Fibroblast of lung (primary cell): Measurements from ENCODE around the gene CSTA. TPM values are rescaled to one million over a fixed set of nuclear protein-coding genes. Genes with fewer than 3 reads are reported as not detected.

Experiments used
- DNase-seq, 2 donors: peaks; one replicate each; pipeline versions ENCODE4 v3.0.0 to v3.0.0-alpha.2; 2010; ENCODE audit warnings: low read depth in 2 of 2
- H2AFZ ChIP-seq: 2 replicates; pipeline ENCODE4 v1.5.1; 2012; ENCODE audit warnings: low read length, control low read depth, inconsistent platforms
- H3K27ac ChIP-seq: 2 replicates; pipeline ENCODE4 v1.5.1; 2011; ENCODE audit warnings: low read length, control low read depth; ENCODE audit not compliant: insufficient read depth
- H3K27me3 ChIP-seq: 2 replicates; pipeline ENCODE4 v1.5.1; 2011; ENCODE audit warnings: mild to moderate bottlenecking, low read length; ENCODE audit not compliant: control insufficient read depth, insufficient read depth
- H3K36me3 ChIP-seq: 2 replicates; pipeline ENCODE4 v1.5.1; 2011; ENCODE audit warnings: low read length; ENCODE audit not compliant: control insufficient read depth, insufficient read depth
- H3K4me1 ChIP-seq: 2 replicates; pipeline ENCODE4 v1.5.1; 2011; ENCODE audit warnings: low read length; ENCODE audit not compliant: control insufficient read depth, insufficient read depth; ENCODE audit errors: extremely low read depth
- H3K4me2 ChIP-seq: 2 replicates; pipeline ENCODE4 v1.5.1; 2011; ENCODE audit warnings: low read length, control low read depth; ENCODE audit not compliant: insufficient read depth; ENCODE audit errors: extremely low read depth
- H3K4me3 ChIP-seq, 4 experiments: fragments of 200-600 bp in 1 of 4; sonication (generic) in 1 of 4; replicated peaks in 1 of 4; 2 replicates each; pipeline ENCODE4 v1.5.1; 2011 to 2016; ENCODE audit warnings: low read length in 4 of 4, low read depth in 3 of 4, mild to moderate bottlenecking in 3 of 4, control low read depth in 2 of 4, inconsistent platforms in 1 of 4, mixed read lengths in 1 of 4; ENCODE audit not compliant: insufficient read depth in 1 of 4; ENCODE audit errors: control extremely low read depth in 1 of 4
- H3K79me2 ChIP-seq: 2 replicates; pipeline ENCODE4 v1.5.1; 2012; ENCODE audit warnings: mild to moderate bottlenecking, low read length, inconsistent platforms; ENCODE audit not compliant: control insufficient read depth, insufficient read depth
- H3K9ac ChIP-seq: 2 replicates; pipeline ENCODE4 v1.5.1; 2011; ENCODE audit warnings: mild to moderate bottlenecking, low read length, control low read depth; ENCODE audit not compliant: insufficient read depth
- H3K9me3 ChIP-seq: 2 replicates; pipeline ENCODE4 v1.5.1; 2012; ENCODE audit warnings: low read depth, low read length; ENCODE audit not compliant: control insufficient read depth, insufficient read depth
- H4K20me1 ChIP-seq: 2 replicates; pipeline ENCODE4 v1.5.1; 2011; ENCODE audit warnings: low read length; ENCODE audit not compliant: control insufficient read depth, insufficient read depth; ENCODE audit errors: extremely low read depth
- EZH2 ChIP-seq: IDR thresholded peaks from 2 replicates; pipeline ENCODE4 v1.5.1; 2012; ENCODE audit warnings: low read length, control low read depth, mild to moderate bottlenecking; ENCODE audit errors: missing control alignments
- polyA plus RNA-seq, 2 donors: library from polyadenylated mRNA; depleted of rRNA in 1 of 2; stranded (reverse) in 1 of 2; unstranded in 1 of 2; fragments of >200 nt; gene quantifications; 2 replicates each; pipeline ENCODE4 v1.2.1, GENCODE V29; 2011 to 2012; ENCODE audit warnings: missing spikeins in 1 of 2
- total RNA-seq: library from RNA; depleted of rRNA; stranded (reverse); fragments of >200 nt; gene quantifications from 2 replicates; pipeline ENCODE4 v1.2.1, GENCODE V29; 2014
- TF ChIP-seq, protein P1 (sequence below), 2 donors: IDR thresholded peaks in 1 of 2; conservative IDR thresholded peaks in 1 of 2; 1 replicate in 1 of 2; 2 replicates in 1 of 2; pipeline ENCODE4 v1.5.1; 2011 to 2012; ENCODE audit warnings: low read length in 2 of 2, control low read depth in 1 of 2, inconsistent platforms in 1 of 2, low read depth in 1 of 2, mild to moderate bottlenecking in 1 of 2

CSTA gene
- total and polyA plus RNA-seq, 2 donors (not counting 1 experiment from before 2014, with no cell fraction given), result 0.61 to 7.9 TPM

- Histone ChIP-seq H3K27ac (no peak overlapping the region), H3K36me3 (no peaks in the 10 kb centered on the region), H3K27me3 (peaks cover 4% of the 10 kb centered on the region), H3K9ac (no peak overlapping the region), H3K4me3 (no peak overlapping the region), H4K20me1 (no peaks in the 10 kb centered on the region), H3K4me1 (no peaks in the 10 kb centered on the region), H2AFZ (no peak overlapping the region), H3K79me2 (no peaks in the 10 kb centered on the region), H3K4me2 (no peak overlapping the region), H3K9me3 (no peaks in the 10 kb centered on the region)
- no peak for DNase-seq
- TF ChIP-seq, protein P1, sequence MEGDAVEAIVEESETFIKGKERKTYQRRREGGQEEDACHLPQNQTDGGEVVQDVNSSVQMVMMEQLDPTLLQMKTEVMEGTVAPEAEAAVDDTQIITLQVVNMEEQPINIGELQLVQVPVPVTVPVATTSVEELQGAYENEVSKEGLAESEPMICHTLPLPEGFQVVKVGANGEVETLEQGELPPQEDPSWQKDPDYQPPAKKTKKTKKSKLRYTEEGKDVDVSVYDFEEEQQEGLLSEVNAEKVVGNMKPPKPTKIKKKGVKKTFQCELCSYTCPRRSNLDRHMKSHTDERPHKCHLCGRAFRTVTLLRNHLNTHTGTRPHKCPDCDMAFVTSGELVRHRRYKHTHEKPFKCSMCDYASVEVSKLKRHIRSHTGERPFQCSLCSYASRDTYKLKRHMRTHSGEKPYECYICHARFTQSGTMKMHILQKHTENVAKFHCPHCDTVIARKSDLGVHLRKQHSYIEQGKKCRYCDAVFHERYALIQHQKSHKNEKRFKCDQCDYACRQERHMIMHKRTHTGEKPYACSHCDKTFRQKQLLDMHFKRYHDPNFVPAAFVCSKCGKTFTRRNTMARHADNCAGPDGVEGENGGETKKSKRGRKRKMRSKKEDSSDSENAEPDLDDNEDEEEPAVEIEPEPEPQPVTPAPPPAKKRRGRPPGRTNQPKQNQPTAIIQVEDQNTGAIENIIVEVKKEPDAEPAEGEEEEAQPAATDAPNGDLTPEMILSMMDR (conservative IDR thresholded peaks at IDR 0.05 in 1 of 2, IDR thresholded peaks at IDR 0.05 in 1 of 2; ENCODE audit: low read depth in 1 of 2, low read length in 2 of 2), result no peak
- no peak for TF ChIP-seq EZH2
Measured at GRCh38 chr3:122315619-122316018, 9.4 kb upstream of the CSTA start.

- H3K79me2 ChIP-seq, result no peaks in the 10 kb centered on the region
- TF ChIP-seq, protein P1 (conservative IDR thresholded peaks at IDR 0.05 in 1 of 2, IDR thresholded peaks at IDR 0.05 in 1 of 2; ENCODE audit: low read depth in 1 of 2, low read length in 2 of 2), result no peak
- TF ChIP-seq EZH2, result no peak
- H3K27ac ChIP-seq, result no peak overlapping the region
Measured at GRCh38 chr3:122316368-122316767, 8.7 kb upstream of the CSTA start.

GRCh38 chr3:122318620-122319019 is 6.4 kb upstream of the CSTA start:
- Histone ChIP-seq H2AFZ (no peak overlapping the region), H3K4me3 (no peak overlapping the region), H3K27ac (no peak overlapping the region), H3K79me2 (no peaks in the 10 kb centered on the region), H4K20me1 (no peaks in the 10 kb centered on the region), H3K9me3 (no peaks in the 10 kb centered on the region), H3K4me1 (no peaks in the 10 kb centered on the region), H3K36me3 (no peaks in the 10 kb centered on the region), H3K9ac (no peak overlapping the region), H3K27me3 (no peaks in the 10 kb centered on the region), H3K4me2 (no peak overlapping the region)
- TF ChIP-seq EZH2, result no peak
- TF ChIP-seq, protein P1 (conservative IDR thresholded peaks at IDR 0.05 in 1 of 2, IDR thresholded peaks at IDR 0.05 in 1 of 2; ENCODE audit: low read depth in 1 of 2, low read length in 2 of 2), result no peak
- DNase-seq, result peak in 1 of 2 donors; percentile 22

More at GRCh38 chr3:122316368-122316767, 8.7 kb upstream of the CSTA start:
- Histone ChIP-seq H4K20me1 (no peaks in the 10 kb centered on the region), H3K4me2 (no peak overlapping the region), H2AFZ (no peak overlapping the region), H3K4me1 (no peaks in the 10 kb centered on the region), H3K4me3 (no peak overlapping the region), H3K27me3 (no peaks in the 10 kb centered on the region), H3K9ac (no peak overlapping the region), H3K36me3 (no peaks in the 10 kb centered on the region), H3K9me3 (no peaks in the 10 kb centered on the region)
- no peak for DNase-seq
